ENCODE data around the gene SEZ6.

GRCh38 chr17:28917465-28917864 lies 88.4 kb downstream of the SEZ6 start:
- no peak for TF ChIP-seq CTCF (IDR thresholded peaks at IDR 0.05; ENCODE audit: borderline replicate concordance, extremely low read depth, low read length, poor library complexity, severe bottlenecking)
- no peak for TF ChIP-seq EZH2 (IDR thresholded peaks at IDR 0.05; ENCODE audit: borderline replicate concordance, low read depth, low read length, severe bottlenecking)
